ENCODE measurements around the gene USP3. TPM values are rescaled to one million over a fixed set of nuclear protein-coding genes. Genes with fewer than 3 reads are reported as not detected.

The USP3 gene
- total and polyA plus RNA-seq, 9 of the 15 experiments (the other 6 are each of a cell fraction or from before 2014, with no cell fraction given), result 17.3 to 54.3 (median 34.8) TPM

DNA sequence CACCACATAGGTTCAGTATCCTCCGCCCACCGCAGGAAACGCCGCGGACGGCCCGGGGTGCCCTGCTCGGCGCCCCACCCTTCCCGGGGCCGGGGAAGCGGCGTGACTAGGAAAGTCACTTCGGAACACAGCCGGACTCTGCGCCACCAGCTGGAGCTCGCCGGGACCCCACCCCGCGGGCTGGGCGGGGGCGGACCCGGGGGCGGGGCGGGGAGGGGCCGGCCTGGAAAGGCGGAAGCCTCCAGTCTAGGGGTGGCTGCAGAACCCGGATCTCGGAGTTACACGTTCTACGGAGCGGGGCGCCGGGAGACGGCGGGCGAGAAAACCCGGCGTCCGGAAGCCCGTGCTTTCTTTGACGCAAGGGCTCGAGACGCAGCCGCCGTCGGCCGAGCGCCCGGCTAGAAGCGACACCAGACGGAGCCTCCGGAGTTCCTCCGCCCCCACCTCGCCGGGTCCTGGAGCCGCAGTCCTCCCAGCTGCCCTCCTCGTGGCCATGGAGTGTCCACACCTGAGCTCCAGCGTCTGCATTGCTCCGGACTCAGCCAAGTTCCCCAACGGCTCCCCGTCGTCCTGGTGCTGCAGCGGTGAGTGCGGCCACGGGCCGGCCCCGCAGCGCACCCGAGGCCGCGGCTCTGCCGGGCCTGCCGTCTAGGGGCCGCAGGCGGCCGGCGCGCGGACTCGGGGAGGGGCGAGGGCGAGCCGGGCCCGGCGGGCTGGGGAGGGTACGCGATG, at the start of gene USP3 (continued):
- TF ChIP-seq NR0B1 (IDR thresholded peaks at IDR 0.05; ENCODE audit: partially characterized antibody), result no peak
- no peak for TF ChIP-seq ESRRB (CRISPR knock-in tag; IDR thresholded peaks at IDR 0.05; ENCODE audit: borderline replicate concordance)
- TF ChIP-seq, protein P1, sequence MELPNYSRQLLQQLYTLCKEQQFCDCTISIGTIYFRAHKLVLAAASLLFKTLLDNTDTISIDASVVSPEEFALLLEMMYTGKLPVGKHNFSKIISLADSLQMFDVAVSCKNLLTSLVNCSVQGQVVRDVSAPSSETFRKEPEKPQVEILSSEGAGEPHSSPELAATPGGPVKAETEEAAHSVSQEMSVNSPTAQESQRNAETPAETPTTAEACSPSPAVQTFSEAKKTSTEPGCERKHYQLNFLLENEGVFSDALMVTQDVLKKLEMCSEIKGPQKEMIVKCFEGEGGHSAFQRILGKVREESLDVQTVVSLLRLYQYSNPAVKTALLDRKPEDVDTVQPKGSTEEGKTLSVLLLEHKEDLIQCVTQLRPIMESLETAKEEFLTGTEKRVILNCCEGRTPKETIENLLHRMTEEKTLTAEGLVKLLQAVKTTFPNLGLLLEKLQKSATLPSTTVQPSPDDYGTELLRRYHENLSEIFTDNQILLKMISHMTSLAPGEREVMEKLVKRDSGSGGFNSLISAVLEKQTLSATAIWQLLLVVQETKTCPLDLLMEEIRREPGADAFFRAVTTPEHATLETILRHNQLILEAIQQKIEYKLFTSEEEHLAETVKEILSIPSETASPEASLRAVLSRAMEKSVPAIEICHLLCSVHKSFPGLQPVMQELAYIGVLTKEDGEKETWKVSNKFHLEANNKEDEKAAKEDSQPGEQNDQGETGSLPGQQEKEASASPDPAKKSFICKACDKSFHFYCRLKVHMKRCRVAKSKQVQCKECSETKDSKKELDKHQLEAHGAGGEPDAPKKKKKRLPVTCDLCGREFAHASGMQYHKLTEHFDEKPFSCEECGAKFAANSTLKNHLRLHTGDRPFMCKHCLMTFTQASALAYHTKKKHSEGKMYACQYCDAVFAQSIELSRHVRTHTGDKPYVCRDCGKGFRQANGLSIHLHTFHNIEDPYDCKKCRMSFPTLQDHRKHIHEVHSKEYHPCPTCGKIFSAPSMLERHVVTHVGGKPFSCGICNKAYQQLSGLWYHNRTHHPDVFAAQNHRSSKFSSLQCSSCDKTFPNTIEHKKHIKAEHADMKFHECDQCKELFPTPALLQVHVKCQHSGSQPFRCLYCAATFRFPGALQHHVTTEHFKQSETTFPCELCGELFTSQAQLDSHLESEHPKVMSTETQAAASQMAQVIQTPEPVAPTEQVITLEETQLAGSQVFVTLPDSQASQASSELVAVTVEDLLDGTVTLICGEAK (IDR thresholded peaks at IDR 0.05), result peak; percentile 57; the same call in 1 of the 2 replicates
- TF ChIP-seq, protein P1 (CRISPR knock-in tag; IDR thresholded peaks at IDR 0.05), result no peak
- TF ChIP-seq ILK (tag; IDR thresholded peaks at IDR 0.05; ENCODE audit: borderline replicate concordance, low read depth), result no peak
- peak; percentile 78; the same call in 1 of the 2 replicates for TF ChIP-seq MXI1 (IDR thresholded peaks at IDR 0.05; ENCODE audit: low read depth, low read length)
- peak; percentile 56; the same call in 1 of the 2 replicates for TF ChIP-seq POLR2AphosphoS5 (IDR thresholded peaks at IDR 0.05; ENCODE audit: control insufficient read depth, insufficient read depth, low read depth, low read length)
- no peak for TF ChIP-seq NR2C2 (CRISPR knock-in tag; IDR thresholded peaks at IDR 0.05)
- TF ChIP-seq NR2C2 (tag; IDR thresholded peaks at IDR 0.05), result no peak
- TF ChIP-seq MAZ (CRISPR knock-in tag; conservative IDR thresholded peaks at IDR 0.05 in 1 of 2, IDR thresholded peaks at IDR 0.05 in 1 of 2), result peak; percentile 85 to 91
- TF ChIP-seq TSHZ1 (CRISPR knock-in tag; IDR thresholded peaks at IDR 0.05), result no peak
- TF ChIP-seq ZBED1 (IDR thresholded peaks at IDR 0.05), result no peak; the same call in 1 of the 2 replicates
- TF ChIP-seq RAD51 (IDR thresholded peaks at IDR 0.05; ENCODE audit: borderline replicate concordance, low read depth), result no peak

Measured in K562 (cell line).